T-helper 9 cell (primary cell): Measurements from ENCODE around the gene SEC24D.
"Not testable (repeated sequence)": the region's sequence is repeated elsewhere in the genome, so short reads cannot be mapped to it uniquely, and the experiment has no call there.

Experiments
- DNase-seq: peaks from one replicate; pipeline ENCODE4 v3.0.0-alpha.2; 2020
- total RNA-seq, 2 donors: gene quantifications; one replicate each; lab custom pipeline; 2026; lab: John Stamatoyannopoulos, UW

SEC24D gene, protein sequence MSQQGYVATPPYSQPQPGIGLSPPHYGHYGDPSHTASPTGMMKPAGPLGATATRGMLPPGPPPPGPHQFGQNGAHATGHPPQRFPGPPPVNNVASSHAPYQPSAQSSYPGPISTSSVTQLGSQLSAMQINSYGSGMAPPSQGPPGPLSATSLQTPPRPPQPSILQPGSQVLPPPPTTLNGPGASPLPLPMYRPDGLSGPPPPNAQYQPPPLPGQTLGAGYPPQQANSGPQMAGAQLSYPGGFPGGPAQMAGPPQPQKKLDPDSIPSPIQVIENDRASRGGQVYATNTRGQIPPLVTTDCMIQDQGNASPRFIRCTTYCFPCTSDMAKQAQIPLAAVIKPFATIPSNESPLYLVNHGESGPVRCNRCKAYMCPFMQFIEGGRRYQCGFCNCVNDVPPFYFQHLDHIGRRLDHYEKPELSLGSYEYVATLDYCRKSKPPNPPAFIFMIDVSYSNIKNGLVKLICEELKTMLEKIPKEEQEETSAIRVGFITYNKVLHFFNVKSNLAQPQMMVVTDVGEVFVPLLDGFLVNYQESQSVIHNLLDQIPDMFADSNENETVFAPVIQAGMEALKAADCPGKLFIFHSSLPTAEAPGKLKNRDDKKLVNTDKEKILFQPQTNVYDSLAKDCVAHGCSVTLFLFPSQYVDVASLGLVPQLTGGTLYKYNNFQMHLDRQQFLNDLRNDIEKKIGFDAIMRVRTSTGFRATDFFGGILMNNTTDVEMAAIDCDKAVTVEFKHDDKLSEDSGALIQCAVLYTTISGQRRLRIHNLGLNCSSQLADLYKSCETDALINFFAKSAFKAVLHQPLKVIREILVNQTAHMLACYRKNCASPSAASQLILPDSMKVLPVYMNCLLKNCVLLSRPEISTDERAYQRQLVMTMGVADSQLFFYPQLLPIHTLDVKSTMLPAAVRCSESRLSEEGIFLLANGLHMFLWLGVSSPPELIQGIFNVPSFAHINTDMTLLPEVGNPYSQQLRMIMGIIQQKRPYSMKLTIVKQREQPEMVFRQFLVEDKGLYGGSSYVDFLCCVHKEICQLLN
- 25.1 to 41.1 reads per million in 2 donors for total RNA-seq

DNA sequence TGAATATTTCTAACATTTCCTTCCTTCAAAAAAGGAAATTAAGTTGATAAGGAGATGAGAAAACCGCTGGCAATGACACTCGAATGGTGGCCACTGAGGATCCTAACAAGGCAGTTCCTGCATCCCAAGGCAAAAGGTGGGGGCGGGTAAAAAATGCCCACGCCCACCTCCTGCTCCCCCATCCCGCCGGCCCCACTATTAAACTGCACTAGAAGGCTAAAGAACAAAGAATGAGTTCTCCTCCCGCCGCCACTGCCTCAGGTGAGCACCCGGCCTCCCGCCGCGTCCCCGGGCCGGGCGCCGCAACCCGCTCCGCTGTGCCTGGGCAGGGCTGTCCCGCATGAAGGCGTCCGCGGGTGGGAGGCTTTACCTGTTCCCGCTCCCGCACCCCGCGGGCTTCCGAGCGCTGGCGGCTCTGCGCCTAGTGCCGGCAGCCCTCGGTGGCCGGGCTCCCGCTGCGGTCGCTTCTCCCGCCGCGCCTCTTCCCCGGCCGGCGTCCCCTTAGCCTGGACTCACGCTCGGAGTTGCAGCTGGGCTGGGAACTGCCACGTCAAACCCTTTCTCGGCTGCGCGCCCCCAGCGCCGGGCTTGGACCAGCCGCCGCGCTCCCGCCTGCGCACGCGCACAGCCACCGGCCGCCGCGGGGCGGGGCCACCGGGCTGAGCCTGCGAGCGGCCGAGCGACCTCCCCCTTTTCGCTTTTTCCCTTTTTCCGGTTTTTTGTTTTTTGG, at the start of gene SEC24D:
Gene SEC24D (minus strand): TSS at position 556 of the 730 bp plus-strand sequence. CDS start 2,430 bp downstream, outside the sequence.
- DNase-seq = peak; percentile 79

DNA sequence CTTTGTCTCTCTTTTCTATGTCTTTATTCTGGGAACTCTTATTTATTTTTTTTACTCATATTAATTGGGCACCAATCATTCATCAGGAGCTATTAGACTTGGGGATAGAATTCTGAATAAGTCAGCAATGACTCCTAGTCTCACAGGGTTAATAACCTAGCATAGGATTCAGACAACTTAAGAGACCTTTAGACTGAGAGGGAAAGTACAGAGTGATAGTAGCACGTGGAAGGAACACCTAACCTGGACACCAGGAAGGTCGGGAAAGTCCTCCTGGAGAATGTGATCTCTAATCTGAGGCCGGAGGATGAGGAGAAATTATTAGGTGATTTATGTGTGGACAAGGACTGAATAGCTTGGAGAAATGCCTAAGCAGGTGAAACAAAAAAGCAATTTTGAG, 48.8 kb upstream of the SEC24D start:
- DNase-seq = no peak

DNA sequence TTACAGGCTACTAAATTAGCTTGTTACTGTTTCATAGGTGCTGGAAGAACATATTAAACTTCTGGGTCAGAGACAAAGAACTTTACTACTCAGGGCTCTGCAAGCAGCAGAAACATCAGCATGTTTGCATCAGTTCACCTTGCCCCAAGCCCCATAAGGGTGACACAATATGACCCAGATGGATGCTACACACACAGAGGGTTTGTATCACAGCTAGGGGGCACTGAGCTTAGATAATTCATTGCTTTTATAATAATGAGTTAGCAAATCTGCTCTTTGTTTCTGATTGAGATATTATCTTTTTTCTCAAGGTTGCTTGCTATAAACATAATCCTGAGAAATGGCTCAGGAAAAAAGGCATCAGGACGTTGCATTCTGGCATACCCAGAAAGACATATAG, 47.9 kb upstream of the SEC24D start:
- DNase-seq = no peak

DNA sequence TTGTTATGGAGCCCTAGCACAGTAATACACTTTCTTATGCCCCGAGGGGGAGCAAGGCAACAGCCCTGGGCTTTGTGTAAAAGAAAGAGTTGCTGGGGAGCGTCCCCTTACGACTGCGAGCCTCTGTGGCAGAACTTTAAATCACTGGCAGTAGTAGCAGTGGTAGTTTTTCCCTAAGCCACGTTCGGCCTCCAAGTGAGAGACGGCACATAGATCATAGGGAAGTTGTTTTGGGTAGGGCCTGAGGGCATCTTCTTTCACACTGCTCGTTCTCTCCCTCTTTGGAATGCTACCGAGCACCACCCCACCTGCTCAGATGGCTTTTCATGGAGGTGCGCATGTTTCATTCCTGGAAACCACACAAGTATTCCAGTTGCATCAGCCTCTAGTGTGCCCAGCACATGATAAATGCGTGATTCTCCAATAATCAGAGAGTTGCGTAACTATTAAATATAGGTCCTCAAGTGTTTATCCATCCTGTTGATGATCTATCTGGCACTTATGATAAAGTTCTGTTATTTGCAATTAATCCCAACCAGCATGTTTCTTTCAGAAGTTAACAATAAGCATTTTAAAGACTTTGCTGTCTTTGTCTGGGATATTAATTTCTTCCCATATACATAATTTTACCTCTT, 45.7 kb upstream of the SEC24D start:
- no peak for DNase-seq

DNA sequence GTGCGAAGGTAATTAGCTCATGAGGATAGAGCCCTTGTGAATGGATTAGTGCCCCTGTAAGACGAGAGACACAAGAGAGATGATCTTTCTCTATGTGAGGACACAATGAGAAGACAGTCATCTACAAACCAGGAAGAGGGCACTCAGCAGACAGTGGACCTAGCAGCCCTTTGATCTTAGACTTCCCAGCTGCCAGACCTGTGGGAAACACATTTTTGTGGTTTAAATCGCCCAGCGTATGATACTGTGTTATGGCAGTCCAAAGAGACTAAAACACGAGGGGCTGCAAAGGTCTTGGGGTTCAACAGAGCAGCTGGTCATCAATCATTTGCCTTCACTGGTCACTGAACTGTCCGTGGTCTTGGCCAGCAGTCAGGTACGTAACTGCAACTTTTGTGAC, 43.5 kb upstream of the SEC24D start:
- DNase-seq = no peak

DNA sequence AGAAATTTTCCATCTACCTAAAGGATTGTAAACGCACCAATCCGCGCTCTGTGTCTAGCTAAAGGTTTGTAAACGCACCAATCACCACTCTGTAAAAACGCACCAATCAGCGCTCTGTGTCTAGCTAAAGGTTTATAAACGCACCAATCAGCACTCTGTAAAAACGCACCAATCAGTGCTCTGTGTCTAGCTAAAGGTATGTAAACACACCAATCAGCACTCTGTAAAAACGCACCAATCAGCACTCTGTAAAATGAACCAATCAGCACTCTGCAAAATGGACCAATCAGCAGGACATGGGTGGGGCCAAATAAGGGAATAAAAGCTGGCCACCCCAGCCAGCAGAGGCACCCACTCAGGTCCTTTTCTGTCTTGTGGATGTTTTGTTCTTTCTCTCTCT, 42.6 kb upstream of the SEC24D start:
- not testable (repeated sequence) for DNase-seq

DNA sequence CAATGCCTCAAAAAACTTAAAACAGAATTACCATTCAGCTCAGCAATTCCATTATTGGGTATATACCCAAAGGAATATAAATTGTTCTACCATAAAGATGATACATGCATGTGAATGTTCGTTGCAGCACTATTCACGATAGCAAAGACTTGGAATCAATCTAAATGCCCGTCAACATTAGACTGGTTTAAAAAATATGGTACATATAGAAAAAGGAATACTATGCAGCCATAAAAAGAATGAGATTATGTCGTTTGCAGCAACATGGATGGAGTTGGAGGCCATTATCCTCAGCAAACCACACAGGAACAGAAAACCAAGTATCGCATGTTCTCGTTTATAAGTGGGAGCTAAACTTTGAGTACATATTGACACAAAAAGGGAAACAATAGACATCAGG, 41.9 kb upstream of the SEC24D start:
- no peak for DNase-seq

DNA sequence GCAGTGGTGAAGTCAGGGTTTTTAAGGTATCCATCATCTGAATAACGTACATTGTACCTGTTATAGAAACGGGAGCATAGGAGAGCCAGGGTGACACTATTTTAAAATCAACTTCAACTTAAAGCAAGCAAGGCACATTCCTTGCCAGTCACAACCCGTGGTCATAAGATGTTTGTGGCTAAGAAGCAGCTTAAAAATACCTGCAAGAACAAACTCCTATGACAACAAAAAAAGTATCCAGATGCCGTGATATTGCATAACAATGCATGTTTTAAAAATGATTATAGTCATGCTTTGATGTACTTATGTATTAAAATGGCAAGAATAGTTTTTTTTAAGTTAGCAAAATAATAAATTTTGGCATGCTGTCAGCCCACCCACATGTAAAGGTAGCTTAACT, 36.3 kb upstream of the SEC24D start:
- no peak for DNase-seq

DNA sequence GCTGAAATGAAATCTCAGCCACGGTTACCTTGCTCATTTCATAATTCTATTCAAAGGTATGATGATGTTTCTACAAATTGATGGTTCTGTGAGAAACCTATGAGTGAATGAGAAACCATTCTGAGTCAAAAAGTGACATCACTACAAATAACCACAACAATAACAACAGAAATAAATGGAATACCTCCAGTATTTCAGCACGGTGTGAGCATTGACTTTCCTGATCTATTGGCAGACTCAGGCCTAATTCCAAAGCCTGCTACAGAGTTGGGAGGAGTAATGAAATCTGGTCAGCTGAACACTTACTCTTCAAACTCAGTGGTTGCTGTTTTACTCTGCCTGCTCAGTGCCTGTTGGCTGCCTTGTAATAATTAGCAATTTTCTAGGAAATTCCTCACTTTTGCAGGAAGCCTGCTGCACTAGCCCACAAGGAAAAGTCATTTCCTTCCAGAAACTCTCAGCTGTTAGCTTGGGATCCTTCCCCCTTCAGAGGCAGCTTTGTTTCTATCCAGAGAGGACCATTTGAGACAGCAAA, 33.9 kb upstream of the SEC24D start:
- no peak for DNase-seq

DNA sequence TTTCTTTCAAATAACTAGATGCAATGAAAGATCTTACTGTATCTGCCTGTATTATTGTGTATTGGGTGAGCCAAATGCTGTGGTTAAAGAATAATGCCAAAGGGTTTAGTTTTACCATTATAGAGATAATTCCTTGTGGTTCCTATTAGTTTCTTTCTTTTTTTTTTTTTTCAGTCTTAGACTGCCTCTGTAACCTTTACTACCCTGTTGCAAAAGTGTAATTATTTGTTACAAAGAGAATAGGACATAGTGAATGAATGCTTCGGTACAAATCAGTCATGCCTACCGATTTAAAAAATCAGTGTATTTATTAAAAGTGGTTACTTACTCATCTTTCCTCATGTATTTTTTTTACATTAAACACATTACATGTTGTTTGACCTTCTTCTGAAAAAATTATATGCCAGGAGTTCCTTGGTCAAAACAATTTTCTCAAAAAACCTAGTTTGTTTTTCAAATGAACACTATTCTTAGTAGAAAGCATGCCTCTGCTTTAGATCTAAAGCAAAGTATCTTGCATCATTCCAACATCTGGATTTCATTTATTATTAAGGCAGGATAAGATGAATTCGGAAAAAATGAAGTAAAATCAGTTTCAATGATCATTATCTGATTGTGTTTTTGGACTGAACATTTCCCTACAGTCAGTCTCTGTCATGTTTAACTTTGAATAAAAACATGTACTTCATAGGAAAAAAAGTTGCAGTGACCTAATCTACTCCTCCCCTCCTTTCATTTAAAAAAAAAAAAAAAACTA, 31.6 kb upstream of the SEC24D start:
- no peak for DNase-seq

DNA sequence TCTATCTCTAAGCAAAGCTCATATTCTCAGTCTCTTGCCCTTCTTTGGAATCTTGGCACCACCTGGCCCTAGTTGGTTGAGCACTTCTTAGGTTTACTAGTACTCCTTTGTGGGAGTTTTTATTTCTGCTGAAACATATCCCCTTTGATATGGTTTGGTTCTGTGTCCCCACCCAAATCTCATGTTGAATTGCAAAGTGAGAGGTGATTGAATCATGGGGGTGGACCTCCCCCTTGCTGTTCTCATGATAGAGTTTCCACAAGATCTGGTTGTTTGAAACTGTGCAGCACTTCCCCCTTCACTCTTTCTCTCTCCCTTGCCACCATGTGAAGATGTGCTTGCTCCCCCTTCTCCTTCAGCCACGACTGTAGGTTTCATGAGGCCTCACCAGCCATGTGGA, 30.5 kb upstream of the SEC24D start:
- DNase-seq = no peak

DNA sequence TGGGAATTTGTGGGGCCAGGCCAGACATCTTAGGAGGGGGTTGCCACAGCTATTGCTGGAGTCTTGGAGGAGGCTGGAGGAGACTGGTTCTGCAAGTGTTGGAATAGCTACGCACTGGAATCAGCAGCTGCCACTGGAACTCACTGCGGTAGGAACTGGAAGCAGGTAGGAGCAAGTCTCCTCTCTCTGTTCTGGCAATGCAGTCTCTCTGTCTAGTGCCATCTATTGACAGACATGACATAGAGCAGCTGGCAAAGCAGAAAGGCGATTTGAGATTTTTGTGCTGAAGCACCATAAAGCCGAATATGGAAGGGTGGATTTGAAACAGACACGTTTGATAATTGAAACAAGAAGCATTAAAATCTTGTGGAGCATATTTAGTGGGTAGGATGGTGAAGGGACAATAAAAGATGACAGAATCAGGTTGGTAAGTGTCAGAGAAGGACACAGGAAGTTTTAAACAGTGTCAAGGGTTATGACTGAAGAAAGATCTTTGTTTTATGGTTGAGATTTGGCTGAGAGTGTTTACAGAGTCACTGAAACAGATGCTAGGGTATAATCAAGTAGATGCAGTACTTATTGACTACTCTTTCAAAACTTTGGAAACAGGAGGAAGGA, 29.3 kb upstream of the SEC24D start:
- no peak for DNase-seq

DNA sequence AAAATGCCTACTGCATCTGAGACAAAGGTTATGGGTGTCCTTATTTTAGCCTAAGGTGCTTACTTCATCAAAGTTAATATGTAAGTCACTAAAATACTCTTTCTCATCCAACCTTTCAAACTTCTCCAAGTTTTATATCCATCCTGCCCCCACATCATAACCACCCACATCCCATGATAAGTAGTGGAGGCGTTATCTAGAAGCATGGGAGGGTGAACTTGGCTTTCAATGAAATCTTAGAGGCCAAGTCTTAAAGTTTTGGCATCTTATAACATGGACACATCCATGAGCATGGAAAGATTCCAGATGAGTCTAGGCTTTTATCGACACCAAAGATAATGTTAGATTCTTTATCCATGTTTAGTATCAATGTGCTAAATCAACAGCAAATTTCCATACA, 22.9 kb upstream of the SEC24D start:
- DNase-seq = no peak

DNA sequence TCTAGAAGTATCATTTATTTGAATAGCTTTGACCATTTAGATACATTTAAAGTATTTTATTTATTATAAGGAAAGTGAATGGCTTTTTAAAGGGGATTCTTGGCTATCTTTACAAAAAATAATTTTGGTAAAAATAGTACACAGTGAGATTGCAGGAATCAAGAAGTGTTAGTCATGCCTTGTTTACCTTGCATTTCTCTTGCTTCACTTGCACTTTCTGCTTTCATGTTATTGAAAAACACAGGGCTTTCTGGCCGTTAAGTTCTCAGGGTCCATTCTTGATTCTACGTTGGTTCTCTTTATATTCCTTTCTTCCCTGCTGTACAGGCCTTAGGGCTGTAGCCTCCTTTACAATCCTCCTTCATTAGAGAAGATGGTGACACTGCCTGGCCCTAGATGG, 21.8 kb upstream of the SEC24D start:
- no peak for DNase-seq

DNA sequence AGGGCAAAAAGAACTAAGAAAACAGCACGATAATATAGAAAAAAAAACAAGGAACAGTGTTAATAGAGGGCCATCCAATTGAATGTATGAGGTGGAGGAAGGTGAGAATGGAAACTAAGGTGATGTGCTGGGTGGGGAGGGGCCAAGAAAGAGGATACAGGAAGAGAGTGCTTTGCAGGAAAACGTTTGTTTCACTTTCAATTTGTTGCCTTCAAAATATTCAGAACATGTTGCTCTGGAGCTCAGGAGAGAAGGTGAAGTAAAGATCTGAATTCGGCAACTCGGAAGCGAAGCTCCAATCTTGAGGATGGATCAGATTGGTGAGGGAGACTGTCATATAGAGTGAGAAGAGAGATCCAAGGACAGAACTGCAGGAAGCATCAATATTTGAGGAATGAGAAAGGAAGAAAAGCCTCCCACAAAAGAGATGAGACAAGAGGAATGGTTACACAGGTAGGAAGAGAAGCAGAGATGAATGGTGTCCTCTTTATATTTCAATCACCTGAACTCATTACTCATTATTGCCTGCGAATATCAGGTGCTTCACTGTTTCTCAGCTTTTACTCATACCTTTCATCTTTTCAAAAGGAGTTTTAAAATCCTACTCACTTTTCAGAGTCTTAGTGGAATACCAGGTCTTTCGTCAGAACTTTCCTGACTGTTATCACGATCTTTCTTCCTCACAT, 14.7 kb upstream of the SEC24D start:
- DNase-seq = peak; percentile 5

DNA sequence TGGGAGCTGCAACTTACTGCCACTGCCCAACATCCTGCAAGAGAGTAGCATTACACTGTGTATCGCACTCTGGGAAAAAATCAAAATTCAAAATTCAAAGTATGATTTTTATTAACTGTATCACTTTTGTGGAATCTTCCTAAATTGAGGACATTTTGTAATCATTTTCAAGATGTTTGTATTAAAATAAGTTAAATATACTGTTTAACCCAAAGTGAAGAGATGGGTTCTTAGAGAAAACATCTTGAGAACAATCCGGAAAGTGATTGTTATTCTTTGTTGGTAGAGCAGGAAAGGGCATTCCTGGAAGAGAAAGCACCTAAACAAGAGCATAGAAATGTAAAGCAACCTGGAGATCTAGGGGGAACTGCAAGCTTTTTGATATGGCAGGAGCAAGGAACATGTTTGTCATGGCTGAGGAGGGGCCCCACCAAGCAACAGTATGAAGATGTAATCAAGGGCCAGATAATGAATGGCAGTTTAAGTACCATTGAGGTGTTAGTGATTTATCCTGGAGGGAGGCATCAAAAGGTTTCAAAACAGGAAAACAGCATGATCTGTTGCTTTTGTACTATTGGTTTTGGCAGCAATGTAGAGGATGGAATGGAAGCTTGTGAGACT, 14.1 kb upstream of the SEC24D start:
- no peak for DNase-seq

DNA sequence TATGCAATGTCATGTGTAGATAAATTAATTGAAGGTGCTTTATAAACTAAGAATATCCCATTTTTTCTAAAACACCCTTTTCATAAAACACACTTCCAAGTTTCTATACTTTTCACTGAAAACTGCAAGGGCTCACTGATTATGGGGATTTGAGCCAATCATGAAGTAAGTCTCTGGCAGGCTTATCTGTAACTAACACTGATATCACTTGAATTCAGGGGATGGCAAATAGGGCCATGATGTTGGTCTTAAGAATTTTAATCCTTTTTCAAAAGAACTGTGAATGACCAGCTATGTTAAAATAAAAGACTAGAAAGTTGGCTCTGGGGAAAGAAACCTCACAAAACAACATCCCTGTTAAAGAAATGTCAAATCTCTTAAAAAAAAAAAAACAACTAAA, 13.0 kb upstream of the SEC24D start:
- DNase-seq = no peak

DNA sequence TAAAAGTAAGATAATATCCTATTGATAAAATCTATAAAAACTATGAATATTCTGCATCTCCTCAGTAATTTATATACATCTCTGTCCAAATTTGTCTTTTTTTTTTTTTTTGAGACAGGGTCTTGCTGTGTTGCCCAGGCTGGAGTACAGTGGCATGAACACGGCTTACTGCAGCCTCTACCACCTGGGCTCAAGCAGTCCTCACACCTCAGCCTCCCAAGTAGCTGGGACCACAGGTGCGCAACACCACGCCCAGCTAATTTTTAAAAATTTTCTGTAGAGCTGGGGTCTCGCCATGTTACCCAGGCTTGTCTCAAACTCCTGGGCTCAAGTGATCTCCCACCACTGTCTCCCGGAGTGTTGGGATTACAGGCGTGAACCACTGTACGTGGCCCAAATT, 12.3 kb upstream of the SEC24D start:
- DNase-seq = no peak

DNA sequence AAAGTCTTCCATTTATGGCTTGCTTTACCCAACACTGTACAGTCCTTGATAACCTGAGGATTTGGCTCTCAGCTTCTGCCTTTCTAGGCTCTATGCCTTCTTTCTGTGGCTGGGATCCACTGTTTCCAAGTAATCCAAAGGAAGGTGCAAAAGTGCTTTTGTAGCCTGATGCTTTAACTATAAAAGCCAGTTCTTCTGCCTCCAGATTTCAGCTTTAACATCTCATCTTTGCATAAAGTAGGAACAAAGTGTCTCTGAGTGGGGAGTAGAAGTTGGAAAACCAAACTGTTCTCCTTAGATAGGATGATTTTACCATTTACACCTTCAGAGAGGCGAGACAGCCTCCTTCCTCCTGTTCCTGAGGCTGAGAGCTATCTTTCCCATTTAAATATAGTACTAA, 11.1 kb upstream of the SEC24D start:
- no peak for DNase-seq

DNA sequence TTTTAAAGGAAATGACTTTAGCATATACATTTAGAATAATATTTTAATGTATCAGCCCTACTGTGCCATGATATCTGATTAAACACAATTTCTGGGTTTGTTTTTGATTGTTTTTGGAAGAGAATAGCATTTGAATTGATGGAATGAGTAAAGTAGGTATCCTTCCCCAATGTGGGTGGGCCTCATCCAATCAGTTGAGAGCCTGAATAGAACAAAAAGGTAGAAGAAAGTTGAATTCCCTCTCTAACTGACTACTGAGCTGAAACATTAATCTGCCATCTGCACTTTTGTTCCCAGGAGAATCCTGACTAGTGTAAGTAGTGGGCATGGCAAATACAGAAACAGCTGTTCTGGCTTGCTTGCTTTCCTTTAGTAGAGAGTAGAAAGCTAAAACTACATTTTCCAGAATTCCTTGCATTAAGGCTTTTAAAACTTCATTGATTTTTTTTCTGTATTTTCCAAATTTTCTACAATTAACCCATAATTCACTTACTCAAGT, 9.7 kb upstream of the SEC24D start:
- DNase-seq = no peak
